Measurements from ENCODE around the gene TBX2. TPM values are rescaled to one million over a fixed set of nuclear protein-coding genes. Genes with fewer than 3 reads are reported as not detected.

TBX2 gene
- total and polyA plus RNA-seq, 12 donors: 2.4 to 22.1 (median 7.4) TPM

- Histone ChIP-seq H3K4me1 (replicated peaks in 1 of 2) (peaks cover 0 to 38% of the 10 kb centered on the region in 2 donors), H3K36me3 (replicated peaks in 1 of 2) (no peaks in the 10 kb centered on the region), H3K9me3 (replicated peaks in 1 of 3) (no peaks in the 10 kb centered on the region), H3K4me3 (no peak overlapping the region), H3K27me3 (no peaks in the 10 kb centered on the region), H3K27ac (peak overlapping the region in 1 of 5 donors; percentile 43)
- peak in 1 of 7 donors; percentile 1 for DNase-seq
- 63 to 78% (median 68%) methylated on average over 4 to 5 of the region's 5 CpGs for WGBS, 4 donors
- intact Hi-C loops (cut with DNase I): loop anchor here (5.0 to 10.0 kb wide), 2 partner anchors 140 to 422 kb away; no protein-coding TSS in a partner anchor
- TF ChIP-seq CTCF (IDR thresholded peaks at IDR 0.05): no peak
Observed at GRCh38 chr17:61414936-61415251, 15.3 kb downstream of the TBX2 start.

GRCh38 chr17:61415374-61416210, 15.9 kb downstream of the TBX2 start:
- peaks cover 0 to 33% of the 10 kb centered on the region in 2 donors for H3K4me1 ChIP-seq (replicated peaks in 1 of 2)
- no peak for TF ChIP-seq CTCF (IDR thresholded peaks at IDR 0.05)
- no peak for TF ChIP-seq POLR2A (IDR thresholded peaks at IDR 0.05)
- 80 to 99% (median 97%) methylated on average over 1 to 6 of the region's 6 CpGs for WGBS, 4 donors
- no peaks in the 10 kb centered on the region for H3K36me3 ChIP-seq (replicated peaks in 1 of 2)
- H3K9me3 ChIP-seq (replicated peaks in 1 of 3): no peaks in the 10 kb centered on the region
- no peaks in the 10 kb centered on the region for H3K27me3 ChIP-seq
- no peak overlapping the region for H3K4me3 ChIP-seq
- intact Hi-C loops (cut with DNase I): loop anchor here (2.0 to 10.0 kb wide), 3 partner anchors 135 to 422 kb away; no protein-coding TSS in a partner anchor
- peak overlapping the region in 2 of 5 donors; percentile 65 for H3K27ac ChIP-seq
- peak in 2 of 7 donors; percentile 22 to 51 for DNase-seq

GRCh38 chr17:61416211-61416539, 16.5 kb downstream of the TBX2 start:
- peak overlapping the region in 2 of 5 donors; percentile 65 for H3K27ac ChIP-seq
- TF ChIP-seq POLR2A (IDR thresholded peaks at IDR 0.05) (no peak), CTCF (IDR thresholded peaks at IDR 0.05) (no peak)
- H3K9me3 ChIP-seq (replicated peaks in 1 of 3): no peaks in the 10 kb centered on the region
- H3K36me3 ChIP-seq (replicated peaks in 1 of 2): no peaks in the 10 kb centered on the region
- intact Hi-C loops (cut with DNase I): loop anchor here (2.0 to 10.0 kb wide), 3 partner anchors 135 to 421 kb away; no protein-coding TSS in a partner anchor
- H3K27me3 ChIP-seq: peaks cover 2% of the 10 kb centered on the region
- H3K4me1 ChIP-seq (replicated peaks in 1 of 2): peaks cover 0 to 27% of the 10 kb centered on the region in 2 donors
- no peak overlapping the region for H3K4me3 ChIP-seq
- WGBS, 4 donors: 83 to 95% (median 87%) methylated on average over 6 of the region's 6 CpGs
- peak in 1 of 7 donors; percentile 20 for DNase-seq

GRCh38 chr17:61416540-61417363, 17.1 kb downstream of the TBX2 start:
- intact Hi-C loops (cut with DNase I): loop anchor here (2.0 to 10.0 kb wide), 3 partner anchors 134 to 421 kb away; no protein-coding TSS in a partner anchor
- Histone ChIP-seq H3K9me3 (replicated peaks in 1 of 3) (no peaks in the 10 kb centered on the region), H3K27me3 (peaks cover 7% of the 10 kb centered on the region), H3K4me3 (no peak overlapping the region), H3K27ac (peak overlapping the region in 2 of 5 donors; percentile 65), H3K36me3 (replicated peaks in 1 of 2) (no peaks in the 10 kb centered on the region), H3K4me1 (replicated peaks in 1 of 2) (peaks cover 0 to 22% of the 10 kb centered on the region in 2 donors)
- peak; percentile 84 to 96 (median 92) for DNase-seq
- no peak for TF ChIP-seq POLR2A (IDR thresholded peaks at IDR 0.05)
- TF ChIP-seq CTCF (IDR thresholded peaks at IDR 0.05): peak; percentile 81 to 96 (median 91)
- 15 to 30% (median 19%) methylated on average over 15 to 43 of the region's 43 CpGs for WGBS, 4 donors

Data from adrenal gland (tissue), 12 donors.